ENCODE results near the gene PLA2G6.

PLA2G6 gene

DNA sequence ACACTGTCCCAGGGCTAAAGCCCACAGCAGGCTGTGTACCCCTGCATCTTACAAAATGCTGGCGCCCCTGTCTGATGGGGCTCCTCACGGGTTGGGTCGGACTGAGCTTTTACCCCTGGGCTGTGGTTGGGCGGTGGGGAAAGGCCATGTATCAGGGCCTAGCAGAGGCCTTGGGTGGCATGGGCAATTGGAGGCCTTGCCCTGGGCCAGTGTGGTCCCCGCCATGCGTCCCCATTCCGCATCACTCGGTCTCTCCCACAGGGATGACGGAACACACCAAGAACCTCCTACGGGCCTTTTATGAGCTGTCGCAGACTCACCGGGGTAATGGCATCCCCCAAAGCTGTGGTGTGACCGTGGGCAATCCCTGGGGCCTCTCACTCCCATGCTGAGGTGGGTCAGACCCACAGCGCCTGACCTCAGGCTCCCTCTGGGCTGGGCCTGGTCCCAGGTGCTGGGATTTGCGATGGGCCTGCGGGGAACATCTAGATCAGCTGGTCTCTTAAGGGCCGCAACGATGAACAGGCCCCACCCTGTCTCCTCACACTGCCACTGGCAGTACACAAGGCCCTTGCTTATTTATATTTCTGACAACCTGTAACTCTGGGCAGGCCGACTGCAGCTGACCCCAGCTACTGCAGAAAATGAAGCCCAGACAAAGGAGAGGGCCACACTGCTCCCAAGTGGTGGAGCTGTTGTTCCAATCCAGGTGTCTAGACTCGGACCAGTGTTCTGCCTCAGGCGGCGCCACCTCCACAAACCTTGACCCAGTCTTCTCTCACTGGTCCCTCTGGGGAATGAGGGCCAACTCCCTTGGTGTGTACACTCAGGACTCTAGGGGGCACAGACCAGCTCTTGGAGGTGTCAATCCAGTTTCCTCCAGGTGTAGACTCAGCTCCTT, 110.0 kb downstream of the PLA2G6 start:
- DNase-seq (ENCODE audit: low spot score): no peak

DNA sequence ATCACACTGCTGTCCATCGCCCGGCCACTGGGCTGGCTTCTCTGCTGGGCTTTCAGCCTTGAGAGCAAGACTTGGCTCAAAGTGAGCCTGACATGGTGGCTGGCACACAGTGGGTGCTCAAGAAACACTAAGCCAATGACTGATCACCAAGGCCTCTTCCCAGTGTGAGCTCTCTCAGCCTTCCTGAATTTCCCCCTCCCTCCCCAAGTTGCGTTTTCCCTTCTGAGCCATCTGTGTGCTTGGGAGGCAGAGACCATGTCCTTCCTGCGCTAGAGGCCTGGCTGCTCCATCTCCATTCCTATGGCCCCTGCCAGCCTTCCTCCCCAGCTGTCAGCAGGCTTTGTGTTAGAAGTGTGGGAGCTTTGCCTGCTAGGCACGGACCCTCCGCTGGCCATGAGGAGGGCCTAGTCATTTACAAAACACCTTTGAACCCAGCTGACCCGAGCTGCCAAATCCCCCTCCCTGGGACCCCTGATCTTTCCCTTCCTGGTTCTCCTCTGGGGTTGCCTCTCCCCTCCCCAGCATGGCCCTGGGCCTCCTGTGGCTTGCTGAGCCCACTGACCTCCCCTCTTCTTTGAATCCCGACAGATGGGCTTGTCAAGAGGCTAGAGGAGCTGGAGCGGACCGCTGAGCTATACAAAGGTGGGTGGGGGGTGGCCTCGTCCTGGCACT, 111.2 kb downstream of the PLA2G6 start:
- DNase-seq (ENCODE audit: low spot score): no peak

- peak; percentile 33 for DNase-seq (ENCODE audit: low spot score)
Observed at GRCh38 chr22:38069372-38070249, 112.0 kb downstream of the PLA2G6 start.

DNA sequence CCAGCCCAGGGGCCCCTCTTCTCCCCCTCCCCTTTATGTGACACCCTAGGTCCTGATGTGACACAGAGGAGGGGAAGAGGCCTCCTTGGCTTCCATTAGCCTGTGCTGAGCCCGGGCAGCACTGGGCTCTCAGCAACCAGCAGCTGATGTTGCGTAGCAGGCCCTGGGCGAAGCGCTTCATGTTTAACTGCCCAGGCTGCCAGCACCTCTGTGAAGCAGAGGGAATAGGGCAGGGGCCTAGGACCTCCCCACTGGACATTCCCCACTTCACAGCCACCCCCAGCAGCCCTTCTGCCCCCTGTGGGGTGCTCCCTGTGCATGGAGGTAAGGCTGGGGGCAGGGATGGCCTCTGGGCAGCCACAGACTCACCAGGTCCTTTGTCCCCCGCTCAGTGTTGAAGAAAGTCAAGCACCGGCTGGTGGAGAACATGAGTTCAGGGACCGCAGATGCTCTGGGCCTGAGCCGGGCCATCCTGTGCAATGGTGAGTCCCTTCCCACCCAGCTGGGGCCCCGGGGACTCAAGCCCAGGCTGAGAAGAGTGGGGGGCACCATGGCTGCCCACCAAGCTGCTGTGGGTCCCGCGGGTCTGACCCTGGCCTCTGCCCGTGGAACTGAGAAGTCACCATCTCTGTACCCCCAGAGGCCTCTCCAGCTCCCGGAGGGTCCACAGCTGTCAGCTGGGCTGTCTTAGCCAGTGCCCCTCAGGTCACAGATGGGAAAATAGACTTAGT, 112.8 kb downstream of the PLA2G6 start:
- DNase-seq (ENCODE audit: low spot score): no peak

GRCh38 chr22:38067761-38068360, 113.8 kb downstream of the PLA2G6 start:
- no peak for DNase-seq (ENCODE audit: low spot score)

GRCh38 chr22:38067028-38067415, 114.6 kb downstream of the PLA2G6 start:
- no peak for DNase-seq (ENCODE audit: low spot score)

GRCh38 chr22:38066381-38067027, 115.1 kb downstream of the PLA2G6 start:
- no peak for DNase-seq (ENCODE audit: low spot score)

DNA sequence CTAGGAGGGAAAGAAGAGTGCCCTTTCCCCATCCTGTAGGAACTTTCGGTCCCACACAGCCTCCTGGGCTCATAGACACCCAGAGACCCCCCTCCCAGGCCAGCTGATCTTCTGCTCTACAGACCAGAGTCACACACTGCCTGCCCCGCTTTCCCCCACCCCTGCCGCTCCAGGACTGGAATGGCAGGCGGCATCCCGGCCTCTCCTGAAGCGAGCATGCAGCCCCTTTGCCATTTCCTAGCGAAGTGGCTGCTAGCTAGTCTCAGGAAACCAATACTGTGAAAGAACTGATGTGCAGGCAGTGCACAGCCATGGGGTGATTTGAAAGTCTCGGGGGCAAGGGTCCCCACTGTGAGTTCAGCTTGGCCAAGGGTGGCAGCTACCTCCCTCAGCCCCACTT, 116.1 kb downstream of the PLA2G6 start:
- no peak for DNase-seq (ENCODE audit: low spot score)

DNA sequence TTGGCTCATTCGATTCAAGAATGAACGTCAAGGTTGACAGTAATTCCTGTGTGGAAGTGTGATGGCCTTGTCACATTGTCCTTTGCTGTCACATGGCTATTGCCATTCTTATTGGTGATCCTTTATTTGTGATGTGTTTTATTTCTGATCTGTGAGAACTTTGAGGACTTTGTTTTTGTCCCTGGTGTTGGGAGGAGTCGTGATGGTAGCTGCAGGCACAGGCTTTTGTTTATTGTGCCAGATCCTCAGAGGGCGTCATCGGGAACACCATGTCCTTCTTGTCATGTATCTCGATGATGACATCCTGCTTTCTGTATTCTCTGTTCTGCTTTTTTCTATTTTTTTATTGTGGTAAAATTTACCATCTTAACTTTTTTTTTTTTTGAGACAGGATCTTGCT, 118.8 kb downstream of the PLA2G6 start:
- DNase-seq (ENCODE audit: low spot score): no peak

Small RNA genes within 50 kb of the gene (small RNA-seq; reads per million reads assigned to genes)
- gene RN7SL704P: 0.18 to 4.3 reads per million in 2 experiments
